ENCODE measurements around the gene IL11.
A peak's percentile ranks its signal among the peaks of the same experiment; 100 is the strongest.
"Not testable (repeated sequence)": the region's sequence is repeated elsewhere in the genome, so short reads cannot be mapped to it uniquely, and the experiment has no call there.

Gene IL11

DNA sequence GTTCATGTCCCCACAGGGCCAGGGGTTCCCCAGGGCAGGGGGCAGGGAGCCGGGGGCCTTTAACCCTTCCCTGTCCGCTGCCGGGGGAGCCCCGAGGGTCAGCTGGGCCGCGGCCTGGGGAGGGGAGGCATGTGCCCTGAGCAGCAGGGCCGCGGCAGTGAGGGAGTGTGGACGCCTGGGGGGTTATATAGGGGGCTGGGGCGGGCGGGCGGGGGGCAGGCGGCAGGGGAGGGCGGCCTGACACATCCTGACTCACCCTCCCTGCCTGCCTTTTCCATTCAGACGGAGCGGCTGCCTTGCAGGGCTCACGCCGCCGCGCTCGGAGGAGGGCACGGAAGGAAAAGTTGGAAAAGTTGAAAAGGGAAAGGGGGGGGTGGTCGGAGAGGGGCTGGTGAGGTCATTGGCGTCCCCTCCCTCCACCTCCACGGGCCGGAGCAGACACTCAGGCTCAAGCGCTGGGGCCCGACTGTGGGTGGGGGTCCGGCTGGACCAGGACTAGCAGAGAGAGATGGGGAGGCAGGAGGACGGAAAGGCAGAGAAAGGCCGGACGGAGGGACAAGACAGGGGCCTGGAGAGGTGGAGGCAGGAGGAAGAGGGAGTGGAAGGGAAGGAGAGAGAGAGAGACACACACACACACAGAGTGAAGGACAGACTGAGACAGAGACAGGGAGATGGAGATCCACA lies at the start of gene IL11:
Gene IL11, minus strand, starts transcription at position 159 of the 684 bp plus-strand sequence. Its CDS starts 153 bp downstream, at position 6.
- no peak for DNase-seq

DNA sequence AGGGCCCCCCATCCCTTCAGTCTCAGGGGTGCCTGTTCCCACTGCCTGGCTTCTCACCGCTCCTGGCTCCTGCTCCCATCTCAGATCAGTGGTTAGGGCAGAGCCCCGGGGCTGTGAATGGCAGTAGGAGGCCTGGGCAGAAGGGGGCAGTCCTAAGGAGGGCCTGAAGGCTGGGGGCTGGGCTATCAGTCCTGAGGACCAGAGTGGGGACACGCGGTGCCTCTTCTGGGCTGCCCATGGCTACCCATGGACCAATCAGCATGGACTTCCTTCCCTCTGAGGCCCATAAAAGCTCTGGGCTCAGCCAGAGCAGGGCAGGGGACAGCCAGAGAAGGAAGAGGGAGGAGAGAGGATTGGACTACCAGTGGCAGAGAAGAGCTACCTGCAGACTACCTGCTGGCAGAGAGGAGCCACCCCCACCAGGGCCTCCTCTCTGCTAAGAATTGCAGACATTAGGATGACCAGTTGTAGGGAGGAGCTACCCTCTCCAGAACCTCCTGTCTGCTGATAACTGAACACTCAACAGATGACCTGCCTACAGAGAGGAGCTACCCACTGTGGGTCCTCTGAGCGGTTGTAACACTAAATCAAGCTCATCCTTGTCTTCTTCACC lies 49.5 kb upstream of the IL11 start:
- no peak for DNase-seq

GRCh38 chr19:55419103-55419502 lies 48.8 kb upstream of the IL11 start:
- no peak for DNase-seq

DNA sequence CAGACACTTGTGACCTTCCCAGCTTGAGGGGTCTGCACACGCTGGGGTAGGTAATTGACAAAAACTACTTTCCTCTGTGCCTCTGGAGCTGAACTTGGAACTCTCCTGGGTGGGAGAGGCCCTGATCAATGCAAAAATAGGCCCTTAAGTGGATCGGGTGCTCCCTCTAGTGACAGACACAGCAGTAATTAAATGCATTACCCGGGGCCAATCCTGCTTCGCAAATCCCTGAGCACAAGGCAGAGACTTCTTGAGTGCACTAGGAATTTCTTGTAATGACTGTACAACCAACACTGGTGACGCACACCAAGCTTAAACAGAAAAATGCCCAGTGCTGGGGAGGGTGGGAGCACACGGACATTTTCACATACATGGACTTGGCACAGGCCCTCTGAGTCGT lies 47.9 kb upstream of the IL11 start:
- DNase-seq = no peak

- no peak for DNase-seq
Measured at GRCh38 chr19:55410168-55410567, 39.9 kb upstream of the IL11 start.

DNA sequence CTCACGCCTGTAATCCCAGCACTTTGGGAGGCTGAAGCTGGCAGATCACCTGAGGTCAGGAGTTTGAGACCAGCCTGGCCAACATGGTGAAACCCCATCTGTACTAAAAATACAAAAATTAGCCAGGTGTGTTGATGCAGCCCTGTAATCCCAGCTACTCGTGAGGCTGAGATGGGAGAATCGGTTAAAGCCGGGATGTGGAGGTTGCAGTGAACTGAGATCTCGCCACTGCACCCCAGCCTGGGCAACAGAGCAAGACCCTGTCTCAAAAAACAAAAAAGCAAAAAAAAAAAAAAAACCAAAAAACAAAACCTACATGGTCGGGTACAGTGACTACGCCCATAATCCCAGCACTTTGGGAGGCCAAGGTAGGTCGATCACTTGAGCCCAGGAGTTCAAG lies 38.9 kb upstream of the IL11 start:
- not testable (repeated sequence) for DNase-seq

DNA sequence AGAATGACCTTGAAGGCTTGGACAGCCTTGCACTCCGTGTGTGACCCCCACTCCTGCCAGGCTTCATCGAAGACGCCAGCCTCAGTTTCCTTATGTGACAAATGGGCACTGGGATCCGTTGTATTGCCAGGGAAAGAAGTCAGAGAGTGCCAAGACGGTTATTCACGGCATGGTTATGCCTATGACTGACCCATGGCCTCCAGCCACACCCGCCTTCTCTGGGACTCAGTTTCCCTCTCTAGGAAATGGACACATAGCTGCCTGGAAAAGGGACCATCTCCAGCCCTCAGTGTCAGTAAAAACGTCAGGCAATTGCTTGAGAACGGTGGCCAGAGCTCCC lies 38.2 kb upstream of the IL11 start:
- no peak for DNase-seq

GRCh38 chr19:55407800-55408532 lies 37.7 kb upstream of the IL11 start:
- DNase-seq = peak; percentile 87

GRCh38 chr19:55407550-55407799 lies 37.2 kb upstream of the IL11 start, which contains the start of gene UBE2S:
Gene UBE2S, minus strand, starts transcription at chr19:55407788. Its CDS starts 199 bp downstream, at chr19:55407589.
- DNase-seq = not testable (repeated sequence)

DNA sequence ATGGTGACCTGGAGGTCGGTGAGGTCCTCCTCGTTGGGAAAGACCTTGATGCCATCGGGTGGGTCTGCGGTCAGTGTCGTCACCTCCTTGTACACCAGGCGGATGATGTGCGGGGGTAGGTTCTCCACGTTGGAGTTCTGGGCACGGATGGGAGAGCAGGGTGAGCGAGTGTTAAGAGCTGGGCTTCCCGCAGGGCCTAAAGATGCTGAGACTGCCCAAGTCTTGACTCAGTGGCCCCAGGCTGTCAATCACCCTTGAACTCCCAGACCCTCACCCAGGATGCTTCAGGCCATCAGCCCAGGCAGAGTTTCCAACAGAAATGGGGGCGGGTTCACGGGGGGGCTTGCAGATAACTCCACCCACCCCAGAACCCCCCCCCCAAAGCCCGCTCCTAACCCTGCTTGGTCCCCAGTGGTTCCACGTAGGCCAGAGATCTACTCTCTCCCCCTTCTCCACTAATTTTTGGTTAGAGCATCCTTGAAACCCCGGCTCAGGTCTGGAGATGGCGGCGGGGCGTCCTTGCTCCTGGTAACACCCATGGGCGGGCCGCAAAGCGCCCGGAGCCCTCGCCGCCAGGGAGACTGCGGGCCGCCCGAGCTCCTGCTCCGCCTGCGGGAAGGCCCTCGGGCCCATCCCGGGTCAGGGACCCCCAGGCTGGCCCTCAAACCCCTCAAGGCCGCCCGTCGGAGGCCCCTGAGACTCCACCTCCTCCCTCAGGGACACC lies 36.7 kb upstream of the IL11 start:
- no peak for DNase-seq

- no peak for DNase-seq
Measured at GRCh38 chr19:55406091-55406825, 36.0 kb upstream of the IL11 start.

DNA sequence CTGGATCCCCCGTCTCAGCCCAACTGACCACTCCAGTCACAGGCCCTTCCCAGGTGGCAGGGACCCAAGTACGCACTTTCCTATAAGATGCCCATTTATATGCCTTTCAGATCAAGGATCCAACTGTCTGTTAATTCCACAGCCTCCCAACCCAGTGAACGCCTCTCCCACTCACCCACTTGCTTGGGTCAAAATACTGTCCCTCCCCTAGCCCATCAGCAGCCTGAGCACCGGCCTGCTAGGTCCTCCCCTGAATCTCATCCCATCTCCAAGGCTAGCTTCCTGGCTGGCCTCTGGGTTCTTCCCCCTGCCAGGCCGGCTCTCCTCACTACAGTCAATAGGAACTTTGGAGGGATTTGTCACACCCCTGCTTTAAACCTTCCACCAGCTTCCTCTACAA lies 35.4 kb upstream of the IL11 start:
- DNase-seq = no peak

DNA sequence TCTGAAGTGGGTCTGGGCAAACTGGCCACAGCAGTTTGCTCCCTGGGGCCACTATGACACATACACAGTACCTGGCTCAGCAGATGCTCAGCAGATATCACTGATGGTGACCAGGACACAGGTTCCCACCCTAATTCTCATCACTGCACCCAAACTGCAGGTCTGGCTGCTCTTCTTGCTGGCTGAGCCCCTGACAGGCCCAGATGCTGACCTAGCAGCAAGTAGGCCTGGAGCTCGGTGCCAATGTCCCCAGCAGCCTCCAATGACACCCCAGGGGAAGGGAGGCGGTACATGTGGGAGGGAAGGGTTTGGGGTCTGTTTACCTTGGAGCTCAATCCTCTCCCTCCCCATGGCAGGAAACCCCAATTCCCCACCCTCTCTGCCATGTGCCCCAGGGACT lies 32.2 kb upstream of the IL11 start:
- no peak for DNase-seq

DNA sequence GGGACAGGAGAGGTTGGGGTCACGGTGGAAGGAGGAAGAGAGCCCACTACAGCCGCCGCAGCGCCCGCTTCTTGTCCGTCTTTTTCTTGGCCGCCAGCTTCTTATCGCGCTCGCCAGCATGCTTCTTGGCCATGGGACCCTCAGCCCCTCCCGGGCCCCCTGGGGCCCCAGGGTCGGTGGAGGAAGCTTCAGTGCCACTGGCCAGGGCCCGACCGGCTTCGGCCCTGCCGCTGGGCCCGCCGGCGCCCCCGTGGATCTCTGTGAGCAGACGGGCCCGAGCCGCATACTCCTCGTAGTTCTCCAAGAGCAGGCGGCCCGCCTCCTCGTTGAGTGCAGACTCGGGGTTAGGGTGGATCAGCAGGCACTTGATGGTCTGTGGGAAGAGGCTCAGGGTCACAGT lies 31.1 kb upstream of the IL11 start:
- not testable (repeated sequence) for DNase-seq

DNA sequence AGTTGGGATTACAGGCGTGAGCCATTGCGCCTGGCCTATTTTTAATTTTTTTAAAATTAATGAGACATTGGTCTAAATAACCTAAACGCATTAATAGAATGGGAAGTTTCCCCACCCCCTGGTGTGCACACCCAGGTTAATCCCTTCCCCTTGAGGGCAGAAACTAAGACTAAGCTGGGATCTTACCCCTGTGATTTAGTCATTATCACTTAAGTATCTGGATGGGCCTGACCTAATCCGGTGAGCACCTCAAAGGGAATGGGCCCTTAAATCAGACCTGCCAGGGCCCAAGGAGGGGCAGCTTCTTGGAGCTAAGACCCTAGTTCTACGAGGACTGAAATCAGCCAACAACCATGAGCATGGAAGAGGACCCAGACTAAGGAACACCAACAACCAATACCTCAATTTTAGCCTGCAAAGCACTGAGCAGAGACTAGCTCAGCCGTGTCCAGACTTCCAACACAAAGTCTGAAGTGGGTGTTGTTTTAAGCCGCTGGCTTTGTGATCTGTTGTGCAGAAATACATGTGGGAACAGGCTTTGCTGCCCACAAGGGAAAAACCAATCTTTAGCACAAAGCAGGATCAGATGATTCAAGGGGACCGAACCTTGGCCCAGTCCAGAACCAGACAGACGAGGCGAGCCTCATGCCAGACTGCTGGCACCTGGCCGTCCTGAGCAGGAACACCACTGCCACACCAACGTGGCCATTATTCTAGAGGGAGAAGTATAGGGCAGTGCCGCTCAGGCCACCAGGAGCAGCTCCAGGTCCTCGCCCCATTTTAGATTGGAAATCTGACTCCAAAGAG lies 30.2 kb upstream of the IL11 start:
- no peak for DNase-seq

DNA sequence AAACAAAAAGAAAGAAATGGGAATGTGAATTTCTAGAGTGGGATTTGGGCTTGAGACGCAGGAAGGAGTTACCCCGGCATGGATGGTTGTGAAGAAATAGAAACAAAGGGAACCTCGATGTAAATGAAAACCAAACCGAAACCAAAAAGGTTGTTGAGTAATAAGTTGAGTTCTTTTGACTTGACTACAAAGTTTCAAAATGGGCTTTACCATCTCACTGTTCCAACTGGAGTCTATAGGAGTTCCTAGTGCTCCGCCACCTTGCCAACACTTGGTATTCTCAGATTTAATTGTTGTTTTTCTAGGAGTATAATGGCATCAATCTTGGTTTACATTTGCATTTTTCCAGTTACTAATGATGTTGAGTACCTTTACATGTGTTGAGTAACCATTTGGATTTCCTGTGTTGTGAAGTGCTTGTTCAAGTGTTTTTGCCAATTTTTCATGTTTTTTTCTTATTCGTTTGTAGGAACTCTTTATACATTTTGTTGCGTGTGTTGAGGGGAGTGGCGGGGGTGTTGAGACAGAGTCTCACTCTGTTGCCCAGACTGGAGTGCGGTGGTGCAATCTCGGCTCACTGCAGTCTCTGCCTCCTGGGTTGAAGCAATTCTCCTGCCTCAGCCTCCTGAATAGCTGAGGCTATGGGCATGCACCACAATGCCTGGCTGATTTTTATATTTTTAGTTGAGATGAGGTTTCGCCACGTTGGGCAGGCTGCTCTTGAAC lies 28.1 kb upstream of the IL11 start:
- DNase-seq = no peak

DNA sequence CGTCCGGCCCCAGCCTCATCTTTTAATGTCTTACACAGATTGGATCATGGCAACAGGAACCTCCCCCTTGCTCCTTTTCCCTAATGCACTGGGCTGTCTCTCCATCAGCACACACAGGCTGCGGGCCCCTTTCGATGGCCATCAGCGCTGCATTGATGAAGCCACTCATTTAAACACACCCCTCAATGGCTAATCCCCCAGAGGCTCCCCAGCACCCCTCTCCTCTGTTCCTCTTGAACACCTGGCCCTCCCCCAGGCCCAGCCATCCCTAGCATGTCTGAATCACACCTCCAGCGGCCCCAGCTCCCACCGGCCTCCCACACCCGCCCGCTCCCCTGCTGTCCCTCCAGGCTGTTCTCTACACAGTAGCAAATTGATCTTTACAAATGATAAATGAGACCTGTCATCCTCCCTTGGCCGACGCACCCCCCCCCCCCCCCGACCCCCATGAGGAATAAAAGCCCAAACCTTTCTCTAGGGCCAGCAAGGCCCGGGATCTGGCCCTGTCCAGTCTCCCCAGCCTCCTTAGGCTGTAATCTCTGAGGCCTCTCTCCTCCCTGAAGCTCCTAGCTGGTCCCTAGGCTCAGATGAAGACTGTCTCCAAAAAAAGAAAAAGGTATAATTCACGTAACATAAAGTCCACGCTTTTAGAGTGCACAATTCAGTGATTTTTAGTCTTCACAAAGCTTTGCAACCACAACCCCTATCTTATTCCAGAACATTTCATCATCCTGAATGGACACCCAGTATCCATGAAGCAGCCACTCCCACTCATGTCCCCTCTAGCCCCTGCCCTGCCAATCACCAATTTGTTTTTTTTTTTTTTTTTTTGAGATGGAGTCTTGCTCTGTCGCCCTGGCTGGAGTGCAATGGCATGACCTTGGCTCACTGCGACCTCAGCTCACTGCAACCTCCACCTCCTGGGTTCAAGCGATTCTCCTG lies 22.8 kb upstream of the IL11 start:
- DNase-seq = no peak

DNA sequence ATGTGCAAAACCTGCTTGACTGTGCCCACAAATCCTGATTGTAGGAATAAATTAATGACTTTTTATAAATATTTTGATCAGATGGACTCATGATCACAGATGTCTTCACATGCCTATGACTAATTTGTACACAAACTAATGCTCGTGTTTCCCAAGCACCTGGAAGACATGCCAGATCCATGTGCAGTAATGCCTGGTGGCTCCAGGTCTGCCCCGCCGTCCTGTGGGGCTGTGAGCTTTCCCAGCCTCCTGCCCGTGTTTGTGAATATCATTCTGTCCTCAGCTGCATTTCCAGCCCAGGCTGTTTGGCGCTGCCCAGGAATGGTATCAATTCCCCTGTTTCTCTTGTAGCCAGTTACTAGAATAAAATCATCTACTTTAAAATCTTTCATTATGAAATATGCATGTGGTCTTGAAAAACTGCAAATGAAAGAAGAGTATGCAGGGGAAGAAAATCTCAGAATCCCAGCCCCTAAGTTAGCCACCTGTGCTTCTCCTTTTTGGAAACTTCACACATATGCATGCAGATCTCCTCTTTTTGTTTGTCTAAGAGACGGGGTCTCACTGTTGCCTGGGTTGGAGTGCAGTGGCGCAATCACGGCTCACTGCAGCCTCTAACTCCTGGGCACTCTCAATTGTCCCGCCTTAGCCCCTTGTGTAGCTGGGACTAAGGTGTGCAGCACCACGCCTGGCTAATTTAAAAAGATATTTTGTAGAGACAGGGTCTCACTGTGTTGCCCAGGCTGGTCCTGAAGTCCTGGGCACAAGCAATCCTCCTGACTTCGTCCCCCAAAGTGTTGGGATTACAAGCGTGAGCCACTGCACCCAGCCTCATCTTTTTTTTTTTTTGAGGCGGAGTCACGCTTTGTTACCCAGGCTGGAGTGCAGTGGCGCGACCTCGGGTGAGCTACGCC lies 21.7 kb upstream of the IL11 start:
- no peak for DNase-seq

DNA sequence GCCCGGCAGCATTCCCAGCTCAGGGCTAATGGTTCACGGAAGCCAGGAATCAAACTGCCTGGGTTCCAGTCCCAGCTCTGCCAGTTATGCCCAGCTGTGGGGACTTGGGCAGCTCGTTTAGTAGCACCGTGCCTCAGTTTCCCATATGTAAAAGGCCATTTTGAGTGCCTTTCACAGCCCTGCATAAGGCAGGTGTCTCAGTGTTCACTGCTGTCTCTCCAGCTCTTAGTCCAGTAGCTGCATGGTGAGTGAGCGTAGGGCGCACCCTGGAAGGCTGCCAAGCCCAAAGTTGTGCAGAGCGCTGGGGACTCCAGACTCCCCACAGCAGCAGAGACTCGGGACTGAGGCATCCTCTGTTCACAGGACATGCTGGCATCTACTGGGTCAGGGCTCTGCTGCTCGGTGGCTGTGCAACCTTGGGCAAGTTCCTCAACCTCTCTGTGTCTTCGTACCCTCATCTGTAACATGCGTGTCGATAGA lies 21.0 kb upstream of the IL11 start:
- no peak for DNase-seq

Data from NCI-H1417 treated with DMSO at 0.1 percent for 48 hours (cell line).